H1 (cell line): ENCODE data around the gene CAMK2G. TPM values are rescaled to one million over a fixed set of nuclear protein-coding genes. Genes with fewer than 3 reads are reported as not detected.

Experiments
- CTCF ChIA-PET: fragments of 300-600 bp; sonication (Branson Sonifier 250); formaldehyde crosslinking; loops from one replicate; lab custom pipeline; 2021; ENCODE audit not compliant: partially characterized antibody; lab: Charles Lee
- POLR2A ChIA-PET: fragments of 300-600 bp; sonication (Branson Sonifier 250); formaldehyde crosslinking; loops from one replicate; lab custom pipeline; 2021; ENCODE audit warnings: inconsistent platforms; ENCODE audit not compliant: partially characterized antibody; lab: Charles Lee
- DNase-seq, 2 experiments: peaks; one replicate each; pipeline versions ENCODE4 v3.0.0 to v3.0.0-alpha.2; 2010 to 2022; ENCODE audit warnings: low spot score in 2 of 2, low read depth in 1 of 2, mixed read lengths in 1 of 2
- FAIRE-seq: peaks from 2 replicates; lab custom pipeline; 2011; peaks lifted over from hg19 to GRCh38; lab: Jason Lieb, UNC
- H2AFZ ChIP-seq: 2 replicates; pipeline ENCODE4 v1.8.1; 2012; ENCODE audit warnings: low read length, inconsistent platforms
- H2AK5ac ChIP-seq: 2 replicates; pipeline ENCODE4 v1.6.1; 2013; ENCODE audit warnings: low read depth, low read length
- H2BK120ac ChIP-seq: replicated peaks from 2 replicates; pipeline ENCODE3; 2013; ENCODE audit warnings: low read depth, low read length, inconsistent platforms
- H2BK12ac ChIP-seq: 2 replicates; pipeline ENCODE4 v1.6.1; 2013; ENCODE audit warnings: low read depth, low read length
- H2BK15ac ChIP-seq: 2 replicates; pipeline ENCODE4 v1.6.1; 2013; ENCODE audit warnings: low read length
- H2BK20ac ChIP-seq: 2 replicates; pipeline ENCODE4 v1.6.1; 2013; ENCODE audit warnings: low read length
- H2BK5ac ChIP-seq: 2 replicates; pipeline ENCODE4 v1.6.1; 2013; ENCODE audit warnings: low read depth, low read length
- H3K14ac ChIP-seq: 2 replicates; pipeline ENCODE4 v1.6.1; 2013; ENCODE audit warnings: inconsistent platforms; ENCODE audit not compliant: insufficient read length
- H3K18ac ChIP-seq: 2 replicates; pipeline ENCODE4 v1.6.1; 2013; ENCODE audit warnings: low read length; ENCODE audit errors: extremely low read depth
- H3K23ac ChIP-seq: 2 replicates; pipeline ENCODE4 v1.6.1; 2013; ENCODE audit warnings: inconsistent platforms; ENCODE audit not compliant: insufficient read length
- H3K23me2 ChIP-seq: 2 replicates; pipeline ENCODE4 v1.6.1; 2013; ENCODE audit warnings: low read depth, low read length
- H3K27ac ChIP-seq: 2 replicates; pipeline ENCODE4 v1.6.1; 2011; ENCODE audit warnings: low read depth, low read length, inconsistent platforms
- H3K27me3 ChIP-seq, 4 experiments: replicated peaks in 1 of 4; 1 replicate in 1 of 4; 2 replicates in 3 of 4; pipeline versions ENCODE4 v1.6.1 to v1.8.1; 2011 to 2013; ENCODE audit warnings: low read length in 3 of 4, mild to moderate bottlenecking in 3 of 4, inconsistent platforms in 2 of 4, mixed read lengths in 2 of 4, moderate library complexity in 1 of 4; ENCODE audit not compliant: control insufficient read depth in 3 of 4, insufficient read depth in 3 of 4; ENCODE audit errors: extremely low read depth in 1 of 4
- H3K36me3 ChIP-seq, 4 experiments: 2 replicates each; pipeline versions ENCODE4 v1.6.1 to v1.8.1; 2011 to 2013; ENCODE audit warnings: mild to moderate bottlenecking in 4 of 4, low read length in 3 of 4, moderate library complexity in 2 of 4, control low read depth in 1 of 4, inconsistent platforms in 1 of 4; ENCODE audit not compliant: insufficient read depth in 4 of 4, control insufficient read depth in 2 of 4
- H3K4ac ChIP-seq: replicated peaks from 2 replicates; pipeline ENCODE3; 2013; ENCODE audit warnings: low read length, low read depth, mixed read lengths, inconsistent platforms; ENCODE audit not compliant: insufficient read length
- H3K4me1 ChIP-seq, 4 experiments: replicated peaks in 1 of 4; 1 replicate in 1 of 4; 2 replicates in 3 of 4; pipeline versions ENCODE4 v1.6.1 to v1.8.1; 2011 to 2013; ENCODE audit warnings: low read length in 3 of 4, inconsistent platforms in 2 of 4, mixed read lengths in 1 of 4; ENCODE audit not compliant: insufficient read depth in 4 of 4, control insufficient read depth in 3 of 4
- H3K4me2 ChIP-seq, 2 experiments: 2 replicates each; pipeline versions ENCODE4 v1.6.1 to v1.8.1; 2011 to 2013; ENCODE audit warnings: low read depth in 2 of 2, low read length in 2 of 2, control low read depth in 1 of 2, inconsistent platforms in 1 of 2, mild to moderate bottlenecking in 1 of 2; ENCODE audit not compliant: insufficient read depth in 1 of 2
- H3K4me3 ChIP-seq, 4 experiments: fragments of 200-600, 300-600 bp in 1 of 4; sonication (generic), shearing (Covaris generic), sonication (Bioruptor Twin) in 1 of 4; 2 replicates each; pipeline versions ENCODE4 v1.5.1 to v1.8.1; 2011 to 2016; ENCODE audit warnings: low read length in 4 of 4, low read depth in 3 of 4, control low read depth in 2 of 4, inconsistent platforms in 2 of 4, mild to moderate bottlenecking in 2 of 4, mixed read lengths in 1 of 4, moderate library complexity in 1 of 4; ENCODE audit not compliant: insufficient read depth in 2 of 4; ENCODE audit errors: extremely low read depth in 1 of 4
- H3K56ac ChIP-seq: replicated peaks from 2 replicates; pipeline ENCODE3; 2013; ENCODE audit warnings: low read depth, mild to moderate bottlenecking, mixed read lengths, low read length, inconsistent platforms; ENCODE audit not compliant: insufficient read length
- H3K79me1 ChIP-seq: 2 replicates; pipeline ENCODE4 v1.6.1; 2013; ENCODE audit warnings: low read depth, low read length, control low read depth
- H3K79me2 ChIP-seq, 2 experiments: 2 replicates each; pipeline versions ENCODE4 v1.6.1 to v1.8.1; 2012 to 2013; ENCODE audit warnings: low read length in 2 of 2, mild to moderate bottlenecking in 2 of 2, inconsistent platforms in 1 of 2; ENCODE audit not compliant: insufficient read depth in 2 of 2, control insufficient read depth in 1 of 2
- H3K9ac ChIP-seq, 4 experiments: replicated peaks in 1 of 4; 1 replicate in 1 of 4; 2 replicates in 3 of 4; pipeline versions ENCODE4 v1.6.1 to v1.8.1; 2011 to 2013; ENCODE audit warnings: low read depth in 3 of 4, low read length in 3 of 4, control low read depth in 2 of 4, mild to moderate bottlenecking in 2 of 4, moderate library complexity in 2 of 4, inconsistent platforms in 1 of 4; ENCODE audit errors: extremely low read depth in 1 of 4
- H3K9me3 ChIP-seq, 2 experiments: 2 replicates each; pipeline versions ENCODE4 v1.6.1 to v1.8.1; 2012 to 2013; ENCODE audit warnings: mild to moderate bottlenecking in 2 of 2, moderate library complexity in 2 of 2, control low read depth in 1 of 2, inconsistent platforms in 1 of 2, low read depth in 1 of 2, low read length in 1 of 2, mixed read lengths in 1 of 2; ENCODE audit not compliant: insufficient read depth in 2 of 2
- H4K20me1 ChIP-seq, 2 experiments: replicated peaks in 1 of 2; 2 replicates each; pipeline versions ENCODE3 to v1.8.1; 2011 to 2013; ENCODE audit warnings: inconsistent platforms in 2 of 2, low read length in 2 of 2, mild to moderate bottlenecking in 1 of 2; ENCODE audit not compliant: insufficient read depth in 2 of 2, control insufficient read depth in 1 of 2
- H4K5ac ChIP-seq: 2 replicates; pipeline ENCODE4 v1.6.1; 2013; ENCODE audit warnings: low read length, low read depth, mixed read lengths, inconsistent platforms; ENCODE audit not compliant: insufficient read length
- H4K8ac ChIP-seq: 2 replicates; pipeline ENCODE4 v1.8.0; 2013; ENCODE audit warnings: mild to moderate bottlenecking, moderate library complexity, low read length, inconsistent platforms; ENCODE audit not compliant: insufficient read depth; ENCODE audit errors: extremely low read depth
- H4K91ac ChIP-seq: replicated peaks from 2 replicates; pipeline ENCODE3; 2013; ENCODE audit warnings: low read length, mixed read lengths, inconsistent platforms; ENCODE audit not compliant: insufficient read length
- EZH2 ChIP-seq: fragments of 200-600 bp; sonication (generic); IDR thresholded peaks from 2 replicates; pipeline ENCODE4 v1.7.1; 2012; ENCODE audit warnings: low read depth, mild to moderate bottlenecking, moderate library complexity, low read length, inconsistent platforms; ENCODE audit not compliant: severe bottlenecking
- KDM4A ChIP-seq: IDR thresholded peaks from one replicate; pipeline ENCODE4 v1.7.1; 2012; ENCODE audit warnings: low read depth, mild to moderate bottlenecking, moderate library complexity, low read length, inconsistent platforms; ENCODE audit not compliant: severe bottlenecking
- RFX5 ChIP-seq: IDR thresholded peaks from 2 replicates; pipeline ENCODE4 v1.6.1; 2011; ENCODE audit warnings: low read depth, low read length, improper control_type of control experiment, borderline replicate concordance
- RNF2 ChIP-seq: fragments of 200-900, 300-1000 bp; sonication (generic); IDR thresholded peaks from 2 replicates; pipeline ENCODE4 v1.7.1; 2016; ENCODE audit warnings: borderline replicate concordance, low read depth, mild to moderate bottlenecking, antibody characterized with exemption, low read length; ENCODE audit not compliant: poor library complexity, severe bottlenecking; ENCODE audit errors: missing control alignments
- SIN3A ChIP-seq, 2 experiments: IDR thresholded peaks in 1 of 2; conservative IDR thresholded peaks in 1 of 2; 2 replicates each; pipeline ENCODE4 v1.6.1; 2011 to 2012; ENCODE audit warnings: low read length in 2 of 2, improper control_type of control experiment in 1 of 2, low read depth in 1 of 2, mild to moderate bottlenecking in 1 of 2
- WGBS, 2 experiments: shearing (Covaris generic) in 1 of 2; methylation state at CpG; one replicate each; pipeline versions ENCODE4 v1.1.6 to v1.1.7; 2013 to 2015; ENCODE audit warnings: low lambda C conversion rate in 2 of 2, mixed read lengths in 2 of 2, inconsistent platforms in 1 of 2, low coverage in 1 of 2, missing lambda C conversion rate in 1 of 2; ENCODE audit not compliant: insufficient replicate concordance in 2 of 2, insufficient coverage in 1 of 2, insufficient read length in 1 of 2; ENCODE audit errors: extremely low coverage in 1 of 2, missing lambda C conversion rate in 1 of 2; 5-methylcytosine and 5-hydroxymethylcytosine counted together
- polyA plus RNA-seq, 7 experiments: library from polyadenylated mRNA; depleted of rRNA in 3 of 7; stranded (reverse) in 5 of 7; unstranded in 2 of 7; fragments of >200 nt in 5 of 7; fragments of 200-250 nt in 2 of 7; gene quantifications; 1 replicate in 5 of 7; 2 replicates in 1 of 7; 4 replicates in 1 of 7; pipeline versions ENCODE4 v1.2.1 to v1.2.3, GENCODE V29; 2011 to 2013; ENCODE audit warnings: missing spikeins in 2 of 7, mixed read lengths in 2 of 7
- total RNA-seq: library from RNA; stranded (reverse); fragmentation: NEBNext Ultra II Directional; extraction: Animal tissue kit (Norgen Biotek cat#: 25700); gene quantifications from 2 replicates; pipeline ENCODE4 v1.2.1, GENCODE V29; 2021
- TF ChIP-seq, protein P1 (sequence below): IDR thresholded peaks from 2 replicates; pipeline ENCODE4 v1.6.1; 2012; ENCODE audit warnings: inconsistent platforms

CAMK2G gene
- total and polyA plus RNA-seq, 2 of the 8 experiments (the other 6 are each of a cell fraction or from before 2014, with no cell fraction given), result 28.9 to 31.7 TPM

DNA sequence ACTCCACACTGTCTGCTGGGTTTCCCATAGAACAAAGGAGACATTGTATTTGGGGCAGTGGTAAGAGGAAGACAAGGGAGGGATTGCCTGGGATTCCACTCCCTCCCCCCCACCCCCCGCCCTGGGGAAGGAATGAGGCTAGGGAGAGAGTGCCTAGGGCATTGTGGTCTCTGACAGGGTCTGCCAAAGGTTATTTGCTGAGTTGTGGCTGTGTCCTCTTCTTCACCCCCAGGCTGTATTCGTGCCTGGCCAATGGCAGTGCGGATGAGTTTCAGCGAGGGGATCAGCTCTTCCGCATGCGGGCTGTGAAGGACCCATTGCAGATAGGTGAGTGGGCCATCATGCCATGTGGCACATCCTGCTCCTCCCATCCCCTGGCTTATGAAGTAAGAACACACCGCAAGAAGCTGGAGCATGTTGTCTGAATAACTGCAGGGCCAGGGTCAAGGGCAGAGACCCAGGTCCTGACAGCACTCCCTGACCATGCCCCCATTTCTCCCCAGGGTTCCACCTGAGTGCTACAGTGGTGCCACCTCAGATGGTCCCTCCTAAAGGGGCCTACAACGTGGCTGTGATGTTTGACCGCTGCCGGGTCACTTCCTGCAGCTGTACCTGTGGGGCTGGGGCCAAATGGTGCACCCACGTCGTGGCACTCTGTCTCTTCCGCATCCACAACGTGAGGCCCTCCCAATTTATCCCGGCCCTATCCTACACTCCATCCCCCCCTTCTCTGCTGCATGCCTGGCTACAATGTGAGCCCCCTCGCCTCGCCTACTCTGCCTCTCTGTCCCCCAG is 85.3 kb downstream of the CAMK2G start:
- ChIA-PET CTCF (interaction anchor here (0.6 to 1.4 kb wide), 7 partner anchors 8 to 1582 kb away, joined by 3 to 5 read pairs (median 3); no protein-coding TSS in a partner anchor), POLR2A (interaction anchor here (1.1 to 3.2 kb wide), 4 partner anchors 10 to 21 kb away, joined by 3 to 9 read pairs (median 3); no protein-coding TSS in a partner anchor)
- Histone ChIP-seq H3K4me1 (peaks cover 0 to 4% (median under 1%) of the 10 kb centered on the region in 4 experiments; a peak in 4 of 7 replicates), H3K27ac (no peak overlapping the region), H4K5ac (no peak overlapping the region), H3K79me1 (no peaks in the 10 kb centered on the region; the same call in 1 of the 2 replicates), H3K23ac (no peak overlapping the region), H4K8ac (no peak overlapping the region), H3K9ac (no peak overlapping the region), H3K56ac (no peak overlapping the region), H3K9me3 (no peaks in the 10 kb centered on the region), H3K27me3 (no peaks in the 10 kb centered on the region), H3K14ac (no peak overlapping the region), H4K91ac (no peak overlapping the region), H3K36me3 (peaks cover 6 to 19% (median 12%) of the 10 kb centered on the region in 4 experiments; a peak in 6 of 8 replicates), H2AK5ac (no peak overlapping the region), H3K79me2 (peaks cover 0 to 9% of the 10 kb centered on the region in 2 experiments; a peak in 2 of 4 replicates), H4K20me1 (peaks cover 3 to 15% of the 10 kb centered on the region in 2 experiments), H2BK15ac (no peak overlapping the region), H3K4me3 (no peak overlapping the region), H3K4me2 (no peak overlapping the region), H3K18ac (no peak overlapping the region), H2BK12ac (no peak overlapping the region), H2BK20ac (no peak overlapping the region), H2BK120ac (no peak overlapping the region), H3K4ac (no peak overlapping the region), H2BK5ac (no peak overlapping the region), H2AFZ (no peak overlapping the region), H3K23me2 (peaks cover 15% of the 10 kb centered on the region; the same call in 1 of the 2 replicates)
- FAIRE-seq (no peak), DNase-seq (no peak)
- 97% methylated on average over 16 of the region's 17 CpGs; no CpG with 5 or more reads in 1 of the 2 experiments for WGBS, 2 experiments
- TF ChIP-seq SIN3A (conservative IDR thresholded peaks at IDR 0.05 in 1 of 2, IDR thresholded peaks at IDR 0.05 in 1 of 2; ENCODE audit: low read depth in 1 of 2, low read length in 2 of 2), result no peak
- no peak for TF ChIP-seq KDM4A
- TF ChIP-seq, protein P1, sequence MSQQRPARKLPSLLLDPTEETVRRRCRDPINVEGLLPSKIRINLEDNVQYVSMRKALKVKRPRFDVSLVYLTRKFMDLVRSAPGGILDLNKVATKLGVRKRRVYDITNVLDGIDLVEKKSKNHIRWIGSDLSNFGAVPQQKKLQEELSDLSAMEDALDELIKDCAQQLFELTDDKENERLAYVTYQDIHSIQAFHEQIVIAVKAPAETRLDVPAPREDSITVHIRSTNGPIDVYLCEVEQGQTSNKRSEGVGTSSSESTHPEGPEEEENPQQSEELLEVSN, result no peak
- no peak for TF ChIP-seq RNF2
- TF ChIP-seq EZH2, result no peak
- TF ChIP-seq RFX5, result no peak
